Measurements from ENCODE around the gene RNF224.

- TF ChIP-seq CTCF (IDR thresholded peaks at IDR 0.05) = no peak
- no peak for TF ChIP-seq POLR2A (IDR thresholded peaks at IDR 0.05)
Measured at GRCh38 chr9:137221095-137221505, 6.2 kb upstream of the RNF224 start.

Data from adrenal gland (tissue), 5 donors.